ENCODE data around the gene ANTXR1. TPM values are rescaled to one million over a fixed set of nuclear protein-coding genes. Genes with fewer than 3 reads are reported as not detected.

ANTXR1 gene
- total RNA-seq, 1 donor from 2014 or later = not detected

- no peak for ATAC-seq (ENCODE audit: low read depth)
- DNase-seq = no peak
- Mint-ChIP-seq H3K27ac (no peak overlapping the region), H3K27me3 (peaks cover 7% of the 10 kb centered on the region), H3K9me3 (no peaks in the 10 kb centered on the region), H3K4me1 (no peaks in the 10 kb centered on the region), H3K4me3 (no peak overlapping the region), H3K36me3 (ENCODE audit: low read depth) (no peaks in the 10 kb centered on the region)
- no peak for TF ChIP-seq CTCF (IDR thresholded peaks at IDR 0.05)
- CTCF ChIA-PET = no interaction called here
- intact Hi-C loops (cut with micrococcal nuclease) = no loop called here
- POLR2A ChIA-PET = no interaction called here
These were observed 96.3 kb downstream of the ANTXR1 start for GRCh38 chr2:69109255-69109654.

GRCh38 chr2:69111076-69111475 lies 98.1 kb downstream of the ANTXR1 start:
- intact Hi-C loops (cut with micrococcal nuclease) = no loop called here
- CTCF ChIA-PET = no interaction called here
- no peak for DNase-seq

GRCh38 chr2:69113627-69114026 lies 100.6 kb downstream of the ANTXR1 start:
- Mint-ChIP-seq H3K27me3 (peaks cover 5% of the 10 kb centered on the region), H3K27ac (no peak overlapping the region), H3K9me3 (no peaks in the 10 kb centered on the region), H3K36me3 (ENCODE audit: low read depth) (no peaks in the 10 kb centered on the region), H3K4me1 (no peaks in the 10 kb centered on the region), H3K4me3 (no peak overlapping the region)
- CTCF ChIA-PET = no interaction called here
- POLR2A ChIA-PET = no interaction called here
- intact Hi-C loops (cut with micrococcal nuclease) = no loop called here
- no peak for TF ChIP-seq CTCF (IDR thresholded peaks at IDR 0.05)
- ATAC-seq (ENCODE audit: low read depth) = no peak
- DNase-seq = no peak

More at GRCh38 chr2:69111076-69111475, 98.1 kb downstream of the ANTXR1 start:
- Mint-ChIP-seq H3K27me3 (peaks cover 9% of the 10 kb centered on the region), H3K4me3 (no peak overlapping the region), H3K4me1 (no peaks in the 10 kb centered on the region), H3K27ac (no peak overlapping the region), H3K36me3 (ENCODE audit: low read depth) (no peaks in the 10 kb centered on the region), H3K9me3 (no peaks in the 10 kb centered on the region)
- no peak for TF ChIP-seq CTCF (IDR thresholded peaks at IDR 0.05)
- POLR2A ChIA-PET = no interaction called here
- ATAC-seq (ENCODE audit: low read depth) = no peak

DNA sequence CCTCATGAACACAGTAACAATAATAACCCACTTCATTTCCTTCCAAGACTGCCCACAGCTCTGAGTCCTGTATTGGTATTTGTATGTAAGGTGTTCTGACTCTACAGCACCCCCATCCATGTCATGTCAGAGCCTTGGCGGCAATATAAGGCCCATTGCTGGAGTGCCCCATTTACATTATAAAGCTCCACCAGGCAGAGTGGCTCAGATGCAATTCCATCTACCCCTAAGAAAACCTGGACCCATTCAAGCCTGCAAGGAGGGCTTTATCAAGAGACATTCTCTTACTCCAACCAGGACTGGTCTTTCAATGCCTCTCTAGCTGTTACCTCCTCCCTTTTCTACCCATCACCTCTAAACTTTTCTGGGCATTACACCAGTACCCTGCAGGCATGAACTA lies 101.6 kb downstream of the ANTXR1 start:
- Mint-ChIP-seq H3K4me1 (no peaks in the 10 kb centered on the region), H3K27me3 (peaks cover 5% of the 10 kb centered on the region), H3K27ac (no peak overlapping the region), H3K36me3 (ENCODE audit: low read depth) (no peaks in the 10 kb centered on the region), H3K9me3 (no peaks in the 10 kb centered on the region), H3K4me3 (no peak overlapping the region)
- DNase-seq (no peak), ATAC-seq (ENCODE audit: low read depth) (no peak)
- intact Hi-C loops (cut with micrococcal nuclease) = no loop called here
- POLR2A ChIA-PET = no interaction called here
- TF ChIP-seq CTCF (IDR thresholded peaks at IDR 0.05) = no peak
- CTCF ChIA-PET = no interaction called here

DNA sequence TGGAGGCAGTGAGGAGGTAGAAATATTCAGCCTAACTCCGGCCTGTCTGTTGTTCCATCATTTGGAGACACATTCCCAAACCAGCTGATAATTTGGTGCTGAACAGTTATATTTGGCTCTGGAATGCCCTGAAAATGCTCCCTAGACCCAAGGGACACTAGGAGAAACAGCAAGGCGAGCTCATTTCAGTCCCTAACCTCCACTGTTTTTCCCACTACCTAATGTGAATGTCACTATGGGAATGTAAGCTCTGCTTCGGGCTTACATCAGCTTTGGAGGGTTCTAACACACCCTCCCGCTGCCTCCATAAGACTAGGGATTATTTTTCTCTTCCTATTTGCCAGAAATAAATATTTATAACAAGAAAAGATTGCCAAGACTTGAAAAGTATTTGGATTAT lies 103.5 kb downstream of the ANTXR1 start:
- POLR2A ChIA-PET = no interaction called here

More for the DNA sequence above, 103.5 kb downstream of the ANTXR1 start:
- DNase-seq = no peak
- Mint-ChIP-seq H3K36me3 (ENCODE audit: low read depth) (no peaks in the 10 kb centered on the region), H3K27me3 (peaks cover 3% of the 10 kb centered on the region), H3K4me1 (no peaks in the 10 kb centered on the region), H3K27ac (no peak overlapping the region), H3K4me3 (no peak overlapping the region), H3K9me3 (no peaks in the 10 kb centered on the region)
- CTCF ChIA-PET = no interaction called here
- no peak for ATAC-seq (ENCODE audit: low read depth)
- no peak for TF ChIP-seq CTCF (IDR thresholded peaks at IDR 0.05)
- intact Hi-C loops (cut with micrococcal nuclease) = no loop called here

Measured in activated B cell treated with CpG ODN at 0.5 μM for 24 hours (primary cell).